ENCODE results near the gene COQ10B. TPM values are rescaled to one million over a fixed set of nuclear protein-coding genes. Genes with fewer than 3 reads are reported as not detected.
A peak's percentile ranks its signal among the peaks of the same experiment; 100 is the strongest.

The COQ10B gene
- total RNA-seq, 2 donors from 2014 or later, result 15.5 to 38.5 TPM

GRCh38 chr2:197452754-197453122 is 614 bp upstream of the COQ10B start:
- no peak for TF ChIP-seq CTCF (IDR thresholded peaks at IDR 0.05)
- DNase-seq, result no peak
- Histone ChIP-seq H3K27ac (peak overlapping the region; percentile 96), H3K36me3 (no peaks in the 10 kb centered on the region), H3K9me3 (no peaks in the 10 kb centered on the region), H3K9ac (ENCODE audit: low read depth in 2 of 2, low read length in 2 of 2) (peak overlapping the region; percentile 71 to 96), H3K4me3 (peak overlapping the region; percentile 59), H3K4me1 (peaks cover 9% of the 10 kb centered on the region), H3K27me3 (no peaks in the 10 kb centered on the region)
- intact Hi-C loops (cut with DNase I), result loop anchor here (10.0 kb wide), 1 partner anchor 62 kb away; the partner anchor contains the start of gene MOB4

- Histone ChIP-seq H3K27me3 (no peaks in the 10 kb centered on the region), H3K9ac (ENCODE audit: low read depth in 2 of 2, low read length in 2 of 2) (peak overlapping the region; percentile 70 to 96), H3K4me1 (peaks cover 9% of the 10 kb centered on the region), H3K4me3 (peak overlapping the region; percentile 59), H3K36me3 (no peaks in the 10 kb centered on the region), H3K27ac (peak overlapping the region; percentile 96), H3K9me3 (no peaks in the 10 kb centered on the region)
- no peak for TF ChIP-seq CTCF (IDR thresholded peaks at IDR 0.05)
- peak; percentile 77 for DNase-seq
- intact Hi-C loops (cut with DNase I), result loop anchor here (10.0 kb wide), 1 partner anchor 61 kb away; the partner anchor contains the start of gene MOB4
Observed at GRCh38 chr2:197453914-197454398, 604 bp downstream of the COQ10B start.

GRCh38 chr2:197454923-197455322 is 1.6 kb downstream of the COQ10B start:
- H3K27me3 ChIP-seq, result no peaks in the 10 kb centered on the region
- H3K27ac ChIP-seq, result peak overlapping the region; percentile 96
- no peak overlapping the region for H3K9ac ChIP-seq (ENCODE audit: low read depth in 2 of 2, low read length in 2 of 2)
- TF ChIP-seq CTCF (IDR thresholded peaks at IDR 0.05), result no peak
- no peak for DNase-seq
- H3K36me3 ChIP-seq, result no peaks in the 10 kb centered on the region
- intact Hi-C loops (cut with DNase I), result loop anchor here (10.0 kb wide), 1 partner anchor 60 kb away; the partner anchor contains the start of gene MOB4
- H3K4me1 ChIP-seq, result peaks cover 9% of the 10 kb centered on the region
- H3K4me3 ChIP-seq, result peak overlapping the region; percentile 59
- H3K9me3 ChIP-seq, result no peaks in the 10 kb centered on the region

GRCh38 chr2:197455428-197455827 is 2.1 kb downstream of the COQ10B start:
- DNase-seq, result no peak
- Histone ChIP-seq H3K36me3 (no peaks in the 10 kb centered on the region), H3K27me3 (no peaks in the 10 kb centered on the region), H3K9me3 (no peaks in the 10 kb centered on the region), H3K4me3 (no peak overlapping the region), H3K4me1 (peaks cover 9% of the 10 kb centered on the region), H3K27ac (no peak overlapping the region), H3K9ac (ENCODE audit: low read depth in 2 of 2, low read length in 2 of 2) (no peak overlapping the region)
- intact Hi-C loops (cut with DNase I), result loop anchor here (10.0 kb wide), 1 partner anchor 59 kb away; the partner anchor contains the start of gene MOB4
- no peak for TF ChIP-seq CTCF (IDR thresholded peaks at IDR 0.05)

- no peak overlapping the region for H3K4me3 ChIP-seq
Observed at GRCh38 chr2:197460649-197461048, 7.3 kb downstream of the COQ10B start.

More at GRCh38 chr2:197460649-197461048, 7.3 kb downstream of the COQ10B start:
- H3K27me3 ChIP-seq, result no peaks in the 10 kb centered on the region
- no peaks in the 10 kb centered on the region for H3K9me3 ChIP-seq
- DNase-seq, result no peak
- peak overlapping the region; percentile 5 for H3K27ac ChIP-seq
- no peak for TF ChIP-seq CTCF (IDR thresholded peaks at IDR 0.05)
- H3K9ac ChIP-seq (ENCODE audit: low read depth in 2 of 2, low read length in 2 of 2), result no peak overlapping the region
- intact Hi-C loops (cut with DNase I), result loop anchor here (5.0 kb wide), 1 partner anchor 33 kb away; no protein-coding TSS in a partner anchor
- no peaks in the 10 kb centered on the region for H3K4me1 ChIP-seq
- H3K36me3 ChIP-seq, result no peaks in the 10 kb centered on the region

Data from colonic mucosa (tissue), 4 donors.